Measurements from ENCODE around the gene OSBPL6.

OSBPL6 gene

GRCh38 chr2:178298785-178299212, 104.5 kb downstream of the OSBPL6 start:
- TF ChIP-seq ZFX (IDR thresholded peaks at IDR 0.05; ENCODE audit: borderline replicate concordance) (no peak), CTCF (IDR thresholded peaks at IDR 0.05) (no peak)

GRCh38 chr2:178301649-178302238, 107.4 kb downstream of the OSBPL6 start:
- H3K27ac ChIP-seq: no peak overlapping the region
- TF ChIP-seq CTCF (IDR thresholded peaks at IDR 0.05): no peak
- TF ChIP-seq ZFX (IDR thresholded peaks at IDR 0.05; ENCODE audit: borderline replicate concordance): no peak

More at GRCh38 chr2:178298785-178299212, 104.5 kb downstream of the OSBPL6 start:
- no peak overlapping the region for H3K27ac ChIP-seq

GRCh38 chr2:178304333-178304732, 110.0 kb downstream of the OSBPL6 start:
- TF ChIP-seq CTCF (IDR thresholded peaks at IDR 0.05) (no peak), ZFX (IDR thresholded peaks at IDR 0.05; ENCODE audit: borderline replicate concordance) (no peak)
- no peak overlapping the region for H3K27ac ChIP-seq

- TF ChIP-seq CTCF (IDR thresholded peaks at IDR 0.05) (peak; percentile 47), ZFX (IDR thresholded peaks at IDR 0.05; ENCODE audit: borderline replicate concordance) (no peak)
- H3K27ac ChIP-seq: no peak overlapping the region
Observed at GRCh38 chr2:178306352-178307073, 112.2 kb downstream of the OSBPL6 start.

- H3K27ac ChIP-seq: no peak overlapping the region
- no peak for TF ChIP-seq CTCF (IDR thresholded peaks at IDR 0.05)
- no peak for TF ChIP-seq ZFX (IDR thresholded peaks at IDR 0.05; ENCODE audit: borderline replicate concordance)
Observed at GRCh38 chr2:178307650-178308049, 113.3 kb downstream of the OSBPL6 start.

GRCh38 chr2:178309541-178309940, 115.2 kb downstream of the OSBPL6 start:
- TF ChIP-seq ZFX (IDR thresholded peaks at IDR 0.05; ENCODE audit: borderline replicate concordance) (no peak), CTCF (IDR thresholded peaks at IDR 0.05) (no peak)

GRCh38 chr2:178315078-178315477, 120.8 kb downstream of the OSBPL6 start:
- TF ChIP-seq ZFX (IDR thresholded peaks at IDR 0.05; ENCODE audit: borderline replicate concordance) (no peak), CTCF (IDR thresholded peaks at IDR 0.05) (no peak)
- H3K27ac ChIP-seq: no peak overlapping the region

More at GRCh38 chr2:178309541-178309940, 115.2 kb downstream of the OSBPL6 start:
- no peak overlapping the region for H3K27ac ChIP-seq

Data from 22Rv1 (cell line).